IMR-90 (cell line): ENCODE measurements around the gene BICD2. TPM values are rescaled to one million over a fixed set of nuclear protein-coding genes. Genes with fewer than 3 reads are reported as not detected.

ENCODE experiments used
- ATAC-seq: fragments of 200-7000 bp; cut with Tn5 transposase; 2 replicates; pipeline ENCODE4 v1.9.1; 2020; ENCODE audit warnings: low read depth, mild to moderate bottlenecking, moderate library complexity
- BruUV-seq: library from RNA; stranded (reverse); fragments of 400-500 nt; replicated peaks from 2 replicates; lab custom pipeline; 2021; lab: Mats Ljungman, UMichigan
- CTCF ChIA-PET: fragments of 300-600 bp; formaldehyde crosslinking; extraction: SDS; loops from one replicate; lab custom pipeline; 2021; ENCODE audit warnings: antibody characterized with exemption; lab: Yijun Ruan, JAX
- POLR2A ChIA-PET: fragments of 300-600 bp; sonication (Branson Sonifier 250); formaldehyde crosslinking; loops from one replicate; lab custom pipeline; 2022; ENCODE audit warnings: antibody characterized with exemption; ENCODE audit not compliant: unreplicated experiment; lab: Charles Lee
- DNase-seq: peaks from one replicate; pipeline ENCODE4 v3.0.0; 2013
- H2AFZ ChIP-seq: replicated peaks from 2 replicates; pipeline ENCODE3; 2013; ENCODE audit warnings: low read length, mild to moderate bottlenecking; ENCODE audit not compliant: poor library complexity
- H2AK5ac ChIP-seq: 2 replicates; pipeline ENCODE4 v1.6.1; 2013; ENCODE audit warnings: low read depth, low read length, inconsistent platforms
- H2AK9ac ChIP-seq: replicated peaks from 2 replicates; pipeline ENCODE3; 2013; ENCODE audit warnings: mild to moderate bottlenecking, low read depth, low read length, moderate library complexity; ENCODE audit not compliant: poor library complexity
- H2BK120ac ChIP-seq: 2 replicates; pipeline ENCODE4 v1.6.1; 2013; ENCODE audit warnings: low read depth, low read length, inconsistent platforms
- H2BK15ac ChIP-seq: 3 replicates; pipeline ENCODE4 v1.6.1; 2013; ENCODE audit warnings: low read depth, low read length, inconsistent platforms
- H2BK20ac ChIP-seq: 2 replicates; pipeline ENCODE4 v1.6.1; 2013; ENCODE audit warnings: low read depth, mild to moderate bottlenecking, inconsistent platforms, low read length, moderate library complexity
- H2BK5ac ChIP-seq: 2 replicates; pipeline ENCODE4 v1.6.1; 2013; ENCODE audit warnings: mild to moderate bottlenecking, low read depth, low read length, inconsistent platforms; ENCODE audit not compliant: poor library complexity, severe bottlenecking
- H3K14ac ChIP-seq: replicated peaks from 2 replicates; pipeline ENCODE4 v1.6.1; 2013; ENCODE audit warnings: low read depth, low read length, inconsistent platforms
- H3K18ac ChIP-seq: 2 replicates; pipeline ENCODE4 v1.6.1; 2013; ENCODE audit warnings: low read depth, low read length, control low read depth
- H3K23ac ChIP-seq: 2 replicates; pipeline ENCODE4 v1.6.1; 2013; ENCODE audit warnings: low read depth, low read length, inconsistent platforms
- H3K27ac ChIP-seq: 2 replicates; pipeline ENCODE4 v1.5.1; 2013; ENCODE audit warnings: mild to moderate bottlenecking, control low read depth, low read length; ENCODE audit not compliant: insufficient read depth
- H3K27me3 ChIP-seq: 2 replicates; pipeline ENCODE4 v1.6.1; 2013; ENCODE audit warnings: low read length; ENCODE audit not compliant: control insufficient read depth, insufficient read depth
- H3K36me3 ChIP-seq: 2 replicates; pipeline ENCODE4 v1.6.1; 2013; ENCODE audit warnings: low read length, mixed read lengths; ENCODE audit not compliant: control insufficient read depth, insufficient read depth
- H3K4ac ChIP-seq: 2 replicates; pipeline ENCODE4 v1.6.1; 2013; ENCODE audit warnings: low read depth, low read length, inconsistent platforms
- H3K4me1 ChIP-seq: 2 replicates; pipeline ENCODE4 v1.6.1; 2013; ENCODE audit warnings: low read length, mixed read lengths; ENCODE audit not compliant: control insufficient read depth, insufficient read depth
- H3K4me2 ChIP-seq: 2 replicates; pipeline ENCODE4 v1.6.1; 2013; ENCODE audit warnings: low read depth, mild to moderate bottlenecking, control low read depth, low read length, moderate library complexity
- H3K4me3 ChIP-seq: 2 replicates; pipeline ENCODE4 v1.5.1; 2013; ENCODE audit warnings: low read depth, mild to moderate bottlenecking, control low read depth, low read length, moderate library complexity; ENCODE audit not compliant: insufficient read depth
- H3K56ac ChIP-seq: 2 replicates; pipeline ENCODE4 v1.6.1; 2013; ENCODE audit warnings: low read length, inconsistent platforms; ENCODE audit not compliant: insufficient read depth; ENCODE audit errors: extremely low read depth
- H3K79me1 ChIP-seq, 2 experiments: 2 replicates each; pipeline ENCODE4 v1.6.1; 2013; ENCODE audit warnings: low read length in 2 of 2, inconsistent platforms in 1 of 2, low read depth in 1 of 2
- H3K9ac ChIP-seq: 2 replicates; pipeline ENCODE4 v1.6.1; 2013; ENCODE audit warnings: low read depth, low read length, control low read depth
- H3K9me1 ChIP-seq: 2 replicates; pipeline ENCODE4 v1.6.1; 2013; ENCODE audit warnings: low read length, inconsistent platforms; ENCODE audit not compliant: insufficient read depth
- H3K9me3 ChIP-seq: 2 replicates; pipeline ENCODE4 v1.6.1; 2013; ENCODE audit warnings: low read length; ENCODE audit not compliant: control insufficient read depth, insufficient read depth
- H4K20me1 ChIP-seq: 2 replicates; pipeline ENCODE4 v1.6.1; 2013; ENCODE audit warnings: low read length, inconsistent platforms; ENCODE audit not compliant: insufficient read depth
- H4K5ac ChIP-seq: 2 replicates; pipeline ENCODE4 v1.6.1; 2013; ENCODE audit warnings: mild to moderate bottlenecking, low read depth, low read length, control low read depth
- H4K8ac ChIP-seq, 2 experiments: 2 replicates each; pipeline ENCODE4 v1.6.1; 2013; ENCODE audit warnings: low read depth in 2 of 2, low read length in 2 of 2, control low read depth in 1 of 2, inconsistent platforms in 1 of 2
- H4K91ac ChIP-seq: 2 replicates; pipeline ENCODE4 v1.6.1; 2013; ENCODE audit warnings: low read depth, low read length, inconsistent platforms; ENCODE audit not compliant: insufficient read depth
- BHLHE40 ChIP-seq: fragments of 150-350 bp; IDR thresholded peaks from 2 replicates; pipeline ENCODE4 v1.6.1; 2016; ENCODE audit warnings: mild to moderate bottlenecking, low read depth, low read length
- RFX5 ChIP-seq: IDR thresholded peaks from 2 replicates; pipeline ENCODE4 v1.8.0; 2012; ENCODE audit warnings: low read depth, mild to moderate bottlenecking, low read length, moderate library complexity
- WGBS, 2 experiments: methylation state at CpG; one replicate each; pipeline versions ENCODE4 v1.1.5 to v1.1.7; 2013; ENCODE audit warnings: missing lambda C conversion rate in 2 of 2; ENCODE audit not compliant: insufficient read length in 1 of 2; ENCODE audit errors: extremely low coverage in 2 of 2; 5-methylcytosine and 5-hydroxymethylcytosine counted together
- dilution Hi-C: fragments of 300-500 bp; cut with HindIII; formaldehyde crosslinking; loops from one replicate; pipeline ENCODE4 v1.14.3; 2018; ENCODE audit warnings: low sequenced_read_pairs; ENCODE audit not compliant: unreplicated experiment
- in situ Hi-C: fragments of 300-500 bp; cut with MboI; formaldehyde crosslinking; loops from 3 replicates; pipeline ENCODE4 v1.14.3; 2019; ENCODE audit warnings: low sequenced_read_pairs, inconsistent platforms, mixed read lengths
- intact Hi-C: fragments of 100-400 bp; cut with micrococcal nuclease; formaldehyde crosslinking; loops from 2 replicates; pipeline ENCODE4 v1.10.0; 2022
- polyA plus RNA-seq, 3 experiments: library from polyadenylated mRNA; depleted of rRNA; stranded (reverse); fragments of >200 nt; gene quantifications; 2 replicates each; pipeline ENCODE4 v1.2.3, GENCODE V29; 2012; ENCODE audit warnings: low replicate concordance in 1 of 3
- total RNA-seq: library from RNA; depleted of rRNA; stranded (reverse); fragments of >200 nt; gene quantifications from 2 replicates; pipeline ENCODE4 v1.2.3, GENCODE V29; 2012

Gene BICD2
- total and polyA plus RNA-seq, 2 of the 4 experiments (the other 2 are of a cell fraction) = 21.5 to 35.7 TPM

DNA sequence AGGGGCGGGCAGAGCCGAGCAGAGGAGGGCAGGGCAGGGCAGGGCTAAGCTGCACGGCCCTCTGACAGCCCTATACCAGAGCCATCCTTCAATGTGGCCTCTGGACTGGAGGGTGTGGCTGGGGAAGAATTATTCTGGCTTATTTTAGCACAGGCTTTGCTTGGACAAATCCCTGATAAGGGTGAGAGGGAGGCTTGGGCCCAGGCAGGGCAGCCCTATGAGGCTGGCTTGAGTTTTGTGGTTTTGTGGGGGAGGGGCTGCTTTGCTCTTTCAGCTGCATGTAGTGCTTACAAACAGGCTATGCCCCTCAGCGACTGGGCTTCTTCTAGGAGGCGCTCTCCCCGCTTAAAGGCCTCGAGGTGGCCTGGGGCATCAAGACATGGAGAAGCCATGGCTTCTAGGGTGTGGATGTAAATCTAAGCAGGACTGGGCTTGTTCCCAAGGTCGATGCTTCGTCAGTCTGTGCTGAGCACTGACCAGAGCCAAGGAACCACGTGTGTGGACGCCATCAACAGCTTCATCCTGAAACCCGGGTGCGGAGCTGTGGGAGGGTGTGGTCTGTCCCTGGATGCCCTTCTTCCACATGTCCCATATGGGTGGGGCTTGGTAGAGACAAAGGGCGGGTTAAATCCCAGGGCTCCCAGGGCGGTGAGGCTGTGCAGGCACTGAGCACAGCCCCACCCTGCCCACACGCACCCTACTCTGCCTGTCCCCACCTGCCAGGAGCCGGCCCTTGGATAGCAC, 49.0 kb downstream of the BICD2 start:
- no peak overlapping the region for H3K56ac ChIP-seq
- dilution Hi-C loops (no loop called here), intact Hi-C loops (loop anchor here (1.0 kb wide), 1 partner anchor 75 kb away; no protein-coding TSS in a partner anchor), in situ Hi-C loops (loop anchor here (5.0 kb wide), 1 partner anchor 77 kb away; no protein-coding TSS in a partner anchor)
- POLR2A ChIA-PET = no interaction called here
- no peak overlapping the region for H4K91ac ChIP-seq
- no peaks in the 10 kb centered on the region for H3K27me3 ChIP-seq
- H3K4ac ChIP-seq = no peak overlapping the region
- ATAC-seq (no peak), DNase-seq (no peak)
- H3K4me1 ChIP-seq = no peaks in the 10 kb centered on the region
- H3K9me1 ChIP-seq = no peaks in the 10 kb centered on the region
- H3K9ac ChIP-seq = no peak overlapping the region
- no peak overlapping the region for H3K23ac ChIP-seq
- H2AK5ac ChIP-seq = no peak overlapping the region
- no peak overlapping the region for H3K27ac ChIP-seq
- peaks cover 6% of the 10 kb centered on the region; the same call in 1 of the 2 replicates for H4K20me1 ChIP-seq
- no peaks in the 10 kb centered on the region for H3K9me3 ChIP-seq
- no peak for TF ChIP-seq RFX5
- TF ChIP-seq BHLHE40 = no peak
- H3K14ac ChIP-seq = no peak overlapping the region
- no peak overlapping the region for H2BK15ac ChIP-seq
- H2BK120ac ChIP-seq = no peak overlapping the region
- no peak overlapping the region for H3K4me3 ChIP-seq
- BruUV-seq = no TSS peak
- no peak overlapping the region for H3K18ac ChIP-seq
- no peak overlapping the region for H4K8ac ChIP-seq
- no peak overlapping the region for H2AK9ac ChIP-seq
- CTCF ChIA-PET = no interaction called here
- H3K4me2 ChIP-seq = no peak overlapping the region
- peaks cover 68% of the 10 kb centered on the region for H3K36me3 ChIP-seq
- 100% methylated on average over 2 of the region's 17 CpGs; no CpG with 5 or more reads in 1 of the 2 experiments for WGBS, 2 experiments
- H2AFZ ChIP-seq = no peak overlapping the region
- no peak overlapping the region for H4K5ac ChIP-seq
- no peak overlapping the region for H2BK20ac ChIP-seq
- H3K79me1 ChIP-seq = peaks cover 0 to 21% of the 10 kb centered on the region in 2 experiments; a peak in 2 of 4 replicates
- H2BK5ac ChIP-seq = no peak overlapping the region
